ENCODE measurements around the gene FHIP1A. TPM values are rescaled to one million over a fixed set of nuclear protein-coding genes. Genes with fewer than 3 reads are reported as not detected.

Gene FHIP1A
- total and polyA plus RNA-seq, 2 donors (not counting 3 experiments of a cell fraction or from before 2014, with no cell fraction given): 0.19 to 0.58 TPM

DNA sequence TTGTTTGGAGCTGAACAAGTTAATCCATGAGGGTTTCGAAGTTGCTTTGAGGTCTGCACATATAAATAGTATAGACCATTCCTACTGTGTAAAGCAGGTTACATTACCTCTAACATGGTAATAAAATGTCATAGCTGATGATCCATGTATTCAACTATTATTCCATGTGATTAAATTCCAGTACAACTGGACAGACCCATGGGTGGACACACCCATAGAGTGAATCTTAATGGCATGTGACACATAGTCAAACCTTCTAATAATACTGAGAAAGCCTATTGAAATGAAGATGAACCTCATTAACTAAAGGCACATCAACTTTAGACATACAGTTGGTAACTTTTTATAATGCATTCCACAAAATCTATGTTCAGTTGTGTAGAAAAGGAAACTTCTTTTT lies 28.5 kb downstream of the FHIP1A start:
- H3K9me3 ChIP-seq (replicated peaks; ENCODE audit: control insufficient read depth, insufficient read depth, low read length): no peaks in the 10 kb centered on the region
- H3K27me3 ChIP-seq (ENCODE audit: control insufficient read depth in 2 of 2, insufficient read depth in 2 of 2, low read length in 2 of 2): peaks cover 0 to 2% of the 10 kb centered on the region in 2 experiments
- POLR2A ChIA-PET: no interaction called here
- intact Hi-C loops (cut with micrococcal nuclease) (no loop called here), dilution Hi-C loops (cut with MboI; ENCODE audit: extremely low pct_ligation_motif_present, low sequenced_read_pairs) (no loop called here)
- H3K36me3 ChIP-seq (ENCODE audit: control insufficient read depth in 2 of 2, extremely low read depth in 1 of 2, insufficient read depth in 2 of 2, low read length in 2 of 2): no peaks in the 10 kb centered on the region
- TF ChIP-seq JUN (IDR thresholded peaks at IDR 0.05; ENCODE audit: borderline replicate concordance, insufficient read depth, insufficient read length, low read depth): no peak
- TF ChIP-seq, protein P1, sequence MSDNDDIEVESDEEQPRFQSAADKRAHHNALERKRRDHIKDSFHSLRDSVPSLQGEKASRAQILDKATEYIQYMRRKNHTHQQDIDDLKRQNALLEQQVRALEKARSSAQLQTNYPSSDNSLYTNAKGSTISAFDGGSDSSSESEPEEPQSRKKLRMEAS (IDR thresholded peaks at IDR 0.05; ENCODE audit: insufficient read depth, insufficient read length): no peak
- TF ChIP-seq GATA2 (IDR thresholded peaks at IDR 0.05; ENCODE audit: insufficient read depth, insufficient read length, low read depth, low read length): no peak
- TF ChIP-seq, protein P2, sequence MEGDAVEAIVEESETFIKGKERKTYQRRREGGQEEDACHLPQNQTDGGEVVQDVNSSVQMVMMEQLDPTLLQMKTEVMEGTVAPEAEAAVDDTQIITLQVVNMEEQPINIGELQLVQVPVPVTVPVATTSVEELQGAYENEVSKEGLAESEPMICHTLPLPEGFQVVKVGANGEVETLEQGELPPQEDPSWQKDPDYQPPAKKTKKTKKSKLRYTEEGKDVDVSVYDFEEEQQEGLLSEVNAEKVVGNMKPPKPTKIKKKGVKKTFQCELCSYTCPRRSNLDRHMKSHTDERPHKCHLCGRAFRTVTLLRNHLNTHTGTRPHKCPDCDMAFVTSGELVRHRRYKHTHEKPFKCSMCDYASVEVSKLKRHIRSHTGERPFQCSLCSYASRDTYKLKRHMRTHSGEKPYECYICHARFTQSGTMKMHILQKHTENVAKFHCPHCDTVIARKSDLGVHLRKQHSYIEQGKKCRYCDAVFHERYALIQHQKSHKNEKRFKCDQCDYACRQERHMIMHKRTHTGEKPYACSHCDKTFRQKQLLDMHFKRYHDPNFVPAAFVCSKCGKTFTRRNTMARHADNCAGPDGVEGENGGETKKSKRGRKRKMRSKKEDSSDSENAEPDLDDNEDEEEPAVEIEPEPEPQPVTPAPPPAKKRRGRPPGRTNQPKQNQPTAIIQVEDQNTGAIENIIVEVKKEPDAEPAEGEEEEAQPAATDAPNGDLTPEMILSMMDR (IDR thresholded peaks at IDR 0.05; ENCODE audit: extremely low read depth in 1 of 2, insufficient read depth in 1 of 2, low read depth in 1 of 2, low read length in 2 of 2): no peak
- no peak for TF ChIP-seq FOS (IDR thresholded peaks at IDR 0.05; ENCODE audit: borderline replicate concordance, insufficient read depth, low read length)
- TF ChIP-seq MYC (IDR thresholded peaks at IDR 0.05; ENCODE audit: low read depth, low read length): no peak
- no peak for TF ChIP-seq EZH2 (IDR thresholded peaks at IDR 0.05; ENCODE audit: borderline replicate concordance, low read depth, low read length, severe bottlenecking)
- no peak for TF ChIP-seq POLR2A (IDR thresholded peaks at IDR 0.05; ENCODE audit: low read depth, low read length)
- TF ChIP-seq POLR2AphosphoS5 (IDR thresholded peaks at IDR 0.05; ENCODE audit: insufficient read depth, low read depth, low read length): no peak
- no peak overlapping the region for H3K27ac ChIP-seq (ENCODE audit: insufficient read depth, low read depth, low read length)
- FAIRE-seq (no peak), DNase-seq (ENCODE audit: low read depth, low spot score) (no peak)
- CTCF ChIA-PET: no interaction called here
- H3K79me2 ChIP-seq (ENCODE audit: control insufficient read depth, insufficient read depth, low read length): no peaks in the 10 kb centered on the region
- H4K20me1 ChIP-seq (replicated peaks; ENCODE audit: control insufficient read depth, extremely low read depth, insufficient read depth, low read length): no peaks in the 10 kb centered on the region
- no peak overlapping the region for H3K4me3 ChIP-seq (replicated peaks in 1 of 3; ENCODE audit: insufficient read depth in 1 of 3, low read depth in 1 of 3, low read length in 3 of 3)
- H3K9me1 ChIP-seq (replicated peaks; ENCODE audit: control insufficient read depth, extremely low read depth, insufficient read depth, low read length): no peaks in the 10 kb centered on the region
- no peak overlapping the region for H3K9ac ChIP-seq (replicated peaks; ENCODE audit: extremely low read depth, insufficient read depth, low read length)
- no peak overlapping the region for H3K4me2 ChIP-seq (ENCODE audit: insufficient read depth, low read length)
- no peak overlapping the region for H2AFZ ChIP-seq (ENCODE audit: low read depth, low read length)
- no peaks in the 10 kb centered on the region for H3K4me1 ChIP-seq (ENCODE audit: control insufficient read depth, extremely low read depth, insufficient read depth, low read length)
- BruUV-seq (replicated peaks): no TSS peak
